Esophagus squamous epithelium (tissue), 4 donors: Measurements from ENCODE around the gene DCAF10.

Source experiments
- POLR2A ChIP-seq, 4 donors: fragments of 450-650 bp; IDR thresholded peaks; one replicate each; pipeline ENCODE4 v1.6.1; 2017; ENCODE audit warnings: antibody characterized with exemption in 4 of 4, mild to moderate bottlenecking in 4 of 4, moderate library complexity in 3 of 4
- TF ChIP-seq, protein P1 (sequence below), 6 experiments: fragments of 450-650 bp in 4 of 6; fragments of 200-600 bp in 2 of 6; sonication (generic) in 2 of 6; IDR thresholded peaks; one replicate each; pipeline ENCODE4 v1.5.1; 2016 to 2019; ENCODE audit warnings: antibody characterized with exemption in 6 of 6, mild to moderate bottlenecking in 4 of 6, moderate library complexity in 4 of 6

- TF ChIP-seq, protein P1, sequence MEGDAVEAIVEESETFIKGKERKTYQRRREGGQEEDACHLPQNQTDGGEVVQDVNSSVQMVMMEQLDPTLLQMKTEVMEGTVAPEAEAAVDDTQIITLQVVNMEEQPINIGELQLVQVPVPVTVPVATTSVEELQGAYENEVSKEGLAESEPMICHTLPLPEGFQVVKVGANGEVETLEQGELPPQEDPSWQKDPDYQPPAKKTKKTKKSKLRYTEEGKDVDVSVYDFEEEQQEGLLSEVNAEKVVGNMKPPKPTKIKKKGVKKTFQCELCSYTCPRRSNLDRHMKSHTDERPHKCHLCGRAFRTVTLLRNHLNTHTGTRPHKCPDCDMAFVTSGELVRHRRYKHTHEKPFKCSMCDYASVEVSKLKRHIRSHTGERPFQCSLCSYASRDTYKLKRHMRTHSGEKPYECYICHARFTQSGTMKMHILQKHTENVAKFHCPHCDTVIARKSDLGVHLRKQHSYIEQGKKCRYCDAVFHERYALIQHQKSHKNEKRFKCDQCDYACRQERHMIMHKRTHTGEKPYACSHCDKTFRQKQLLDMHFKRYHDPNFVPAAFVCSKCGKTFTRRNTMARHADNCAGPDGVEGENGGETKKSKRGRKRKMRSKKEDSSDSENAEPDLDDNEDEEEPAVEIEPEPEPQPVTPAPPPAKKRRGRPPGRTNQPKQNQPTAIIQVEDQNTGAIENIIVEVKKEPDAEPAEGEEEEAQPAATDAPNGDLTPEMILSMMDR (IDR thresholded peaks at IDR 0.05) = no peak
- TF ChIP-seq POLR2A (IDR thresholded peaks at IDR 0.05) = no peak
These were observed 61.9 kb downstream of the DCAF10 start for GRCh38 chr9:37862530-37862929.
